ENCODE results near the gene PES1. TPM values are rescaled to one million over a fixed set of nuclear protein-coding genes. Genes with fewer than 3 reads are reported as not detected.

Gene PES1
- total RNA-seq, 1 donor: 131 TPM

Other genes starting within 250 kb of the PES1 start
- 125 TPM for gene SF3A1, start 235.0 kb downstream of the PES1 start, total RNA-seq
- gene CCDC157, start 234.9 kb downstream of the PES1 start, total RNA-seq: 5.9 TPM
- 14.0 TPM for gene RNF215, start 204.5 kb downstream of the PES1 start, total RNA-seq
- 3.2 TPM for gene SEC14L2, start 194.9 kb downstream of the PES1 start, total RNA-seq
- gene MTFP1, start 166.1 kb downstream of the PES1 start, total RNA-seq: 21.3 TPM
- not detected for gene SEC14L3, start 119.9 kb downstream of the PES1 start, total RNA-seq
- gene SEC14L4, start 86.2 kb downstream of the PES1 start, total RNA-seq: under 0.01 TPM
- under 0.01 TPM for gene SEC14L6, start 45.2 kb downstream of the PES1 start, total RNA-seq
- 0.27 TPM for gene GAL3ST1, start 17.2 kb downstream of the PES1 start, total RNA-seq
- gene TCN2, start 15.3 kb upstream of the PES1 start, total RNA-seq: 8.1 TPM
- 9.2 TPM for gene SLC35E4, start 43.9 kb upstream of the PES1 start, total RNA-seq
- 51.7 TPM for gene DUSP18, start 76.0 kb upstream of the PES1 start, total RNA-seq
- gene OSBP2, start 103.0 kb upstream of the PES1 start, total RNA-seq: 6.2 TPM

Data from hematopoietic multipotent progenitor cell (in vitro differentiated cells).